Activated CD8-positive, alpha-beta memory T cell treated with anti-CD3 and anti-CD28 coated beads for 1 hour (primary cell): ENCODE results near the gene OR10X1.

Experiments used
- DNase-seq, 2 donors: peaks; one replicate each; pipeline ENCODE4 v3.0.0-alpha.2; 2020; ENCODE audit warnings: low read depth in 1 of 2; ENCODE audit errors: extremely low read depth in 1 of 2

Gene OR10X1

DNA sequence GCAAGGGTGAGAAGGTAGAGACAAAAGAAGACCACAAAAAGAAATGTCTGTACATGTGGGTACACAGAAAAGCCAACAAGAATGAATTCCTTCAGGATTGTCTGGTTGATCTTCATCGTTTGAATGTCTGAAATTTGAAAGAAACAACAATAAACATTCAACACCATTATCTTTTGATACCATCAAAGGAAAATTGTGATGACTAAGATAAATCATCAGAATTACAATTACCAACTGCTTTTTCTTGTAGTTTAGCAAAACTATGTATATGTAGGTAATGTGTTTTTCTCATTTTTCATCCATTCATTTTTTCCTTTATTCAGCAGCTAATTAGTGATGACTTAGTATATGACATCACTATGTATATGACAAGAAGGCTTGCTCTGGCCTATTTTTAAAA is at the start of gene OR10X1:
TSS of gene OR10X1 (minus strand) at position 167 of the 400 bp plus-strand sequence. CDS start at position 167, 0 bp downstream.
- DNase-seq = no peak

DNA sequence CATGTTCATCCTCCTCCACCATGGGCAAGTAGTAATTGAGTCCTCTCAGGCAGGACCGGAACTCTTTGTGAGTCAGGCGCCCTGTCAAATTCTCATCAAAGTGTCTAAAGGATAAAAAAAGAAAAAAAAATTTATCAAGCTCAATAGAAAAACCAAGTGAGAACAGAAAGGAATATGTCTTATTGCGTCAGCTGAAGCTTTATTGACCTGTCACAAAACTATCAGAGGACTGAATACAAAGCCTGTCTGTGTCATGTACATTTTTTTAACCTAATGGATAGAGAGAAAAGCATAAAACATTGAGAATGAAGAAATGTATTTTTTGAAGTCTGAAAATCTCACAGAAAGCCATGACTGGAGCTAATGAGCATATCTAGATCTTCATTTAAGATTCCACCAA is 34.1 kb upstream of the OR10X1 start:
- DNase-seq = no peak

- no peak for DNase-seq
Observed at GRCh38 chr1:158611916-158612315, 32.2 kb upstream of the OR10X1 start.

- no peak for DNase-seq
Observed at GRCh38 chr1:158607296-158607695, 27.6 kb upstream of the OR10X1 start.

DNA sequence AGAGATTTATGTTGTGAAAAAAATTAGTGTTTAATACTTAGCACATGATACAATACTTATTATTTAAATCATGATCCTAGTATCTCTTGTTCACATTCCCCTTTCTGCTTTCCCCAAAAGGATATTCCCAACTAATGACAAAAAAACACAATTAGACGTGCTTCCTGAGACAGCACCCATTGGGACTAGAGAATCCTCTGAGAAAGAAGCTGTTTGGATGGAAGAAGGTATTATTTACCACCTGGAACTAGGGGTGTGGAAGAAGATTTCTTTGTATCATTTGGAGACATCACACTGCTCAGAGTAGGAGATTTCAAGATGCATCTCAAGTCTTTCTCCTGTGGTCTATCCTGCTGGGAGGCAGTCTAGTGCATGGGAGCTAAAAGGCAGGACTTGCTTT is 25.3 kb upstream of the OR10X1 start, which contains the start of gene OR10Z1:
TSS of gene OR10Z1 (plus strand) at position 301 of the 400 bp plus-strand sequence. CDS start 1,171 bp downstream, outside the sequence.
- no peak for DNase-seq

- no peak for DNase-seq
Observed at GRCh38 chr1:158600735-158601134, 21.0 kb upstream of the OR10X1 start.

GRCh38 chr1:158586942-158587341 is 7.2 kb upstream of the OR10X1 start:
- DNase-seq = no peak

- no peak for DNase-seq
Observed at GRCh38 chr1:158583962-158584361, 4.3 kb upstream of the OR10X1 start.

GRCh38 chr1:158577561-158577960 is 2.1 kb downstream of the OR10X1 start:
- no peak for DNase-seq

DNA sequence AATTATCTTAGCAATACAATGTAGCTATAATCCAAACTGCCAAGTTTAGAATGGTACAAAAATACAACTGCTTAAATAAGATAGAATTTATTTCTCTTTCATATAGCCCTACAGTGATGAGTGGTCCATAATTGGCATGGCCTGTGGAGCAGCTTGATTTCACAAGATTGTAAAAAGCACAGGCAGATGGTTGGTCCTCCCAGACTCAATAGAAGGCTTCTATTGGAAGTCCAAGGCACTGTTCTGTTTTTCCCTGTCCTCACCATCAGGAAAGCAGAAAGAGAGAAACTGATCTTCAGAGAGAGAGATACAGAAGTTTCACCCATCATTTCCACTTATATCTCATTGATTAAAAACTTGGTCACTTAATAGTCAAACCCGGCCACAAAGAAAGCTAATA is 7.5 kb downstream of the OR10X1 start:
- DNase-seq = no peak

- no peak for DNase-seq
Observed at GRCh38 chr1:158570480-158570879, 9.2 kb downstream of the OR10X1 start, which contains the start of gene OR6P1. OR6P1 (minus strand) TSS chr1:158570580; CDS start chr1:158563604, 6,976 bp downstream.

GRCh38 chr1:158564608-158565007 is 15.1 kb downstream of the OR10X1 start:
- DNase-seq = no peak

GRCh38 chr1:158563853-158564252 is 15.8 kb downstream of the OR10X1 start:
- DNase-seq = no peak

- DNase-seq = no peak
Observed at GRCh38 chr1:158559696-158560095, 20.0 kb downstream of the OR10X1 start.

- no peak for DNase-seq
Observed at GRCh38 chr1:158554352-158554751, 25.3 kb downstream of the OR10X1 start, which contains the start of gene OR6Y1. OR6Y1 (minus strand) TSS chr1:158554405; CDS start chr1:158548105, 6,300 bp downstream.

DNA sequence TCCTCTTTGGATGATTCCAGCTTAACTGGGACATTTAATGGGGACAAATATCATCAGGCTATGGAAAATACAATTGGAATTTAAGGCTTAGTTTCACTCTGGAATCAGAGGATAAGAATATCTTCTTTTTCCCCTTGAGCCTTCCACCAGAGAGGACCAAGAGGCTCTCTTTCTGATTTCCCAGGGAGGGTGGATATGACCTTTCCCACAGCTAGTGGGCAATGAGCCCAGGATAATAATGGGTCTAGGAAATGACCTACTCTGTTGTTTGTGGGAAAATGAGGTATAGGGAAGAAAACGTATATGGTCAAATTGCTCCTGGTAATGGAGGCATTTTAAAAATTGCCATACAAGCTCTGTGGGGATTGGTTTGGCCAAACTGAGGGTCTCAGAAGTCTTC is 27.4 kb downstream of the OR10X1 start:
- DNase-seq = no peak

DNA sequence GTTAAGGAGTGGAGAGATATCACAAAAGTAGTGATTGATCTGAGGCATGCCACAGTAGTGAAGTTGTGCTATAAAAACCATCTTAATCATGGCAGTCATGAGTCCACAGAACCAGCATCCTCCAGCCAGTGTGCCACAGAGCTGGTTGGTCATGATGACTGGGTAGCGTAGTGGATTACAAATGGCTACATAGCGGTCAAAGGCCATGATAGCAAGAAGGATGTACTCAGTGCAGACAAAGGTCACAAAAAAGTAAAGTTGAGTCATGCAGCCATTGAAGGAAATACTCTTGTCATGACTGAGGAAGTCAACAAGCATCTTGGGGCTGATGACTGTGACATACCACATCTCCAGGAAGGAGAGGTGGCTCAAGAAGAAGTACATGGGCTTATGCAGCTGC is 32.2 kb downstream of the OR10X1 start:
- DNase-seq = no peak

DNA sequence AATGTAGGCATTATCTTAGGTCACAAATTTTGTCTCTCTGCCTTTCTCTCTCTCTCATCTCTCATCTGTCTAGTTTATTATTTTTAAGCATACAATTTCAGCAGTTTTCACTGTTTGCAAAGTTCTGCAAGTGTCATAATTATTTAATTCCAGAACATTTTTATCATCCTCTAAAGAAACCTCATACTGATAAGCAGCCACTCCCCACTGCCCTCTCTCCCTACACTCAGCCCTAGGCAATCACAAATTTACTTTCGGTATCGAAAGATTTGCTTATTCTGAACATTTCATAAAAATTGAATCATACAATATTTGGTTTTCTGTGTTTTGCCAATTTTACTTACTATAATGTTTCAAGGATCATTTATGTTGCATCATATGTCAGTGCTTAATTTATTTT is 42.1 kb downstream of the OR10X1 start:
- no peak for DNase-seq

DNA sequence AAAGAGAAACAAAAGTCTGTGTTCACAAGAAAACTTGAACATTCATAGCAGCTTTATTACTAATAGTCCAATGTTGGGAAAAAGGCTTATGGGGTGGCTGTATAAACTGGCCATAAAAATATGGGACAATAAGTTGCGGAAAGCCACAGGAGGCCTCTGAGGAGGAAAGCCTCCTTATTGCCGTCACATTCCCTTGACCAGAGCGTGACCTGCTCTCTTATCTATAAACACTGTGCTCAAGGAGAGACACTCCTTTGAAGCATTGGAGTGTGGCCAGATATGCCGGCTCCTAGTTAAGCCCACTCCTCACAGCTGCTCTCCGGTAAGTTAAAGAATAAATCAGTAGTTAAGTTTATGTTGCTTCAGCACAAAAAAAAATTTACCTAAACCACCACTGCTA is 45.2 kb downstream of the OR10X1 start:
- no peak for DNase-seq
